Activated T-cell treated with anti-CD3 and anti-CD28 coated beads, Interleukin-2, amount 50 U/mL, for 4 hours (primary cell): ENCODE measurements around the gene PEX11B. TPM values are rescaled to one million over a fixed set of nuclear protein-coding genes. Genes with fewer than 3 reads are reported as not detected.
"Not testable (repeated sequence)": the region's sequence is repeated elsewhere in the genome, so short reads cannot be mapped to it uniquely, and the experiment has no call there.

Source experiments
- ATAC-seq, 2 donors: fragments of 200-7000 bp; cut with Tn5 transposase; one replicate each; pipeline ENCODE4 v1.10.0; 2021
- DNase-seq: peaks from one replicate; pipeline ENCODE4 v3.0.0-alpha.2; 2020
- H3K27me3 Mint-ChIP-seq: one replicate; pipeline ENCODE4 v1.8.0; 2021; ENCODE audit warnings: low read depth, mixed read lengths
- H3K36me3 Mint-ChIP-seq: one replicate; pipeline ENCODE4 v1.8.0; 2022; ENCODE audit warnings: mixed read lengths; ENCODE audit not compliant: insufficient read depth
- H3K4me1 Mint-ChIP-seq: one replicate; pipeline ENCODE4 v1.8.0; 2021; ENCODE audit warnings: low read depth, mixed read lengths
- H3K4me3 Mint-ChIP-seq: one replicate; pipeline ENCODE4 v1.8.0; 2021; ENCODE audit warnings: mild to moderate bottlenecking, moderate library complexity, mixed read lengths
- H3K9me3 Mint-ChIP-seq: one replicate; pipeline ENCODE4 v1.8.0; 2021; ENCODE audit warnings: mixed read lengths
- total RNA-seq, 3 donors: library from RNA; stranded (reverse); gene quantifications; one replicate each; pipeline ENCODE4 v1.2.1, GENCODE V29; 2021

The PEX11B gene
- total RNA-seq, 3 donors from 2014 or later, result 26.3 to 28.6 (median 28.0) TPM

DNA sequence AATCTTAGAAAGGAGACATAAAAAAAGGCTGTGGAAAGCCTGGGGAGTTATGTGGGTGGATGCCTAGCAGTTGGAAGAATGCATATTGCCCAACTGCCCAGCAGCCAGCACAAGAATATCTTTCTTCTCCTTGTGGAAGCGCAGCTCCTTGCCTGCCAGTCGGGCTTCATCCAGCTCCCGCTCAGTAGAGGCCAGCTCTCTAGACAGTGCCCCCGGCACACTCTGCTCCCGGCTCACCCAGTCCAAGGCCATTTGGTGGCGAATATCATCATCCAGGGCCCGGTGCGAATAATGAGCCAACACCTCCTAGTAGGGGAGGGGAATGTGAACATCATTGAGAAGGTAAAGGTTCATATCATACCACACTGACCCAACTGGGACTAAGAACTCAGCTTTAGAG lies 17.7 kb upstream of the PEX11B start:
- no peak for ATAC-seq
- peaks cover 20% of the 10 kb centered on the region for H3K4me1 Mint-ChIP-seq
- no peaks in the 10 kb centered on the region for H3K27me3 Mint-ChIP-seq
- H3K36me3 Mint-ChIP-seq, result peaks cover 14% of the 10 kb centered on the region
- no peak for DNase-seq
- no peak overlapping the region for H3K4me3 Mint-ChIP-seq
- H3K9me3 Mint-ChIP-seq, result no peaks in the 10 kb centered on the region

DNA sequence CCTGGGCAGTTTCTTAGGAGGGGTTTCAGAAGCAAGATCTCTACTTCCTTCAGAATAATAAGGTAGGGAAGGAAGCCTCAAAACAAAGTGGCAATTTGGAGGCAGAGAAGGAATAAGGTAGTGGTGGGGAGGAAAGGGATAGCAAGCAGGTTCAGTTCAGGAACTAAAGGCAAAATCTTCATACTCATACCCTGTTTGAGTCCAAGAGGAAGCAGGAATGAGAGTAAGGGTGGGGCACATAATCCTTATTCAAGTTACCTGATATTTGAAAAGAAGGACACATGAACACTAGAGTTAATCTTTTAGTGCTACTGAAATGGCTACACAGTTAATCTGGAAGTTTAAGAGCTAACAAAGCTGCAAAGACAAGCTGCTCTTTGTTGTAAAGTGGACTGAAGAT lies 17.2 kb upstream of the PEX11B start:
- H3K27me3 Mint-ChIP-seq, result no peaks in the 10 kb centered on the region
- H3K36me3 Mint-ChIP-seq, result peaks cover 14% of the 10 kb centered on the region
- H3K9me3 Mint-ChIP-seq, result no peaks in the 10 kb centered on the region
- ATAC-seq, result no peak
- no peak overlapping the region for H3K4me3 Mint-ChIP-seq
- no peak for DNase-seq
- H3K4me1 Mint-ChIP-seq, result peaks cover 23% of the 10 kb centered on the region

GRCh38 chr1:145932522-145933009 lies 14.0 kb upstream of the PEX11B start:
- not testable (repeated sequence) for H3K9me3 Mint-ChIP-seq, H3K27me3 Mint-ChIP-seq, ATAC-seq, DNase-seq
- Mint-ChIP-seq H3K4me1 (peaks cover 30% of the 10 kb centered on the region), H3K36me3 (peaks cover 16% of the 10 kb centered on the region), H3K4me3 (peak overlapping the region; percentile 44)

- DNase-seq, result no peak
- H3K4me3 Mint-ChIP-seq, result no peak overlapping the region
These were observed 9.6 kb upstream of the PEX11B start for GRCh38 chr1:145927916-145928643.

DNA sequence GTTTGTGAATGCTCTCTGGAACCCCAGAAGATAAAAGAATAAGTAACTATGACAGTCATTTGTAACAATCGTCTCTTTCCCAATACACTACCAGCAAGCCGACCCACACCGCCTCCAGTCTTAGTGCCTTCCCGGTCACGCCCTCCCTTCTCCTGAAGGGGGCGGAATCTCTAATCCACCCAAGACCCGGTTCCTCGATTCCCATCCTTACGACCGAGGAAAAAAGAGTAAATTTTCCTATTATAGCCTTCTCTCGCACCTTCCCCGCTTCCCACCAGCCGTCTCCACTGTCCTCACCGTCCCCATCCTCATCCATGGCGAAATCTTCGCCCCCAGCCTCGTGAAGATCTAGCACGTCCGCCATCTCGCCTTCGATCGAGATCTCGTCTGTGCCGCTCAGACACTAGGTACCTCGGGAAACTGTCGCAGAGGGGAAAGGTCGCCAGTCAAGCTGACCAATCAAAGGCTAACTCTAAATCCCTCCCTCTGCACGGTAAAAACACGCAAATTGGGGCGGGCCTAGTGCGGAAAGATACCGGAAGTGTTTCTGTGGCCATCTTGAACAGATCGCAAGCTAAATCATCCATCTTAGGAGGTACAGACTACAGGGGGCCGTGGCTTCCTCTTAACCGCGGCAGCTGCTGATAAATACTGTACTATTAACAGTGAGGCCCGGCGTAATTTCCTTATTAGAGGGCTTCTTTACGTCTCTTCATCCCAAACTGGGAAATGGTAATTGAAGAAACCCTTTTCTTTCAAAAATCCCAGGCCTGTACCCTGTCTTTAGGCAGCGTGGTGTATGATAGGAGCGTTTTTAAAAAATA lies 8.8 kb upstream of the PEX11B start, which contains the start of gene RBM8A:
Gene RBM8A, minus strand, starts transcription at position 422 of the 824 bp plus-strand sequence. Its CDS starts 58 bp downstream, at position 364.
- Mint-ChIP-seq H3K9me3 (no peaks in the 10 kb centered on the region), H3K27me3 (no peaks in the 10 kb centered on the region), H3K4me3 (no peak within 1 kb of the TSS), H3K36me3 (peaks cover 6% of the 10 kb centered on the region), H3K4me1 (peaks cover 24% of the 10 kb centered on the region)
- ATAC-seq (peak; percentile 93 to 95), DNase-seq (peak; percentile 91)

More at GRCh38 chr1:145927916-145928643, 9.6 kb upstream of the PEX11B start:
- Mint-ChIP-seq H3K27me3 (no peaks in the 10 kb centered on the region), H3K4me1 (peaks cover 32% of the 10 kb centered on the region), H3K36me3 (peaks cover 2% of the 10 kb centered on the region), H3K9me3 (no peaks in the 10 kb centered on the region)
- no peak for ATAC-seq

DNA sequence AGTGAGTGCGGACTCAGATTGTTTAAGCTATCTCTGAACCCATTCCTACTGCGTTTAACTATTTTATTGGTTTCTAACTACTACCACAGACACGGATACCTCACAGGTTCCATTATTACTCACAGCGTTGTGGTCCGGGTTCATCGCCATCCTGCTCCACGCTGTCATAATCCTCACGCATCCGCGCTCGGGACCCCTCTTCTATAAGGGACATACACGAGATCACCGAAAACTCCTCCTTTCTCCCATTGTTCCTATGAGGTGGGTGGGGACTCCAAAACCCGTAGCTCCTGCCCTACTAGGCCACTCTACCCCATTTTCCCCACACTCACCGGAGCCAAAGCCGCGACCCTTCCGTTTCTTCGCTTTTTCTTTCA lies 8.2 kb upstream of the PEX11B start:
- Mint-ChIP-seq H3K4me3 (no peak overlapping the region), H3K4me1 (peaks cover 21% of the 10 kb centered on the region), H3K27me3 (no peaks in the 10 kb centered on the region), H3K36me3 (peaks cover 7% of the 10 kb centered on the region), H3K9me3 (no peaks in the 10 kb centered on the region)
- peak; percentile 41 for DNase-seq
- peak; percentile 64 to 67 for ATAC-seq

DNA sequence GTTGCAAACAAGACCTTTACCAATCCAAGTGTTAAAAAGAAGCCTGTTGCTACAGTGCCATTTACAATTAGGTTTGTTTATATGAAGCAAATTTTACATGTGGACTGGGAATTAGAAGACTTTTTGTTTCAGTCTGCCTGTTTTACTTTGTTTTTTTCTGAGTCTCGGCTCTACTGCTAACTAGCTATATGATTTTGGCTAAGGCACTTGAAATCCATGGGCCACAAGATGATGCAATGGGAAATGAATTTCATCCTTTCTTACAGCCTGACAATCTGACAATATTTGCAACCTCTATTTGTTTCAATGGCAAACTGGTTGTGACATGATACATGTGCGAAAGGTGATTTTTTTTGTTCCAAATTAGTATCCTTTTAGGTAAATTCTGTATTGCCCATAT lies 3.7 kb upstream of the PEX11B start:
- H3K36me3 Mint-ChIP-seq, result peaks cover 10% of the 10 kb centered on the region
- H3K27me3 Mint-ChIP-seq, result no peaks in the 10 kb centered on the region
- DNase-seq, result no peak
- H3K9me3 Mint-ChIP-seq, result no peaks in the 10 kb centered on the region
- peaks cover 40% of the 10 kb centered on the region for H3K4me1 Mint-ChIP-seq
- ATAC-seq, result no peak
- H3K4me3 Mint-ChIP-seq, result no peak overlapping the region

DNA sequence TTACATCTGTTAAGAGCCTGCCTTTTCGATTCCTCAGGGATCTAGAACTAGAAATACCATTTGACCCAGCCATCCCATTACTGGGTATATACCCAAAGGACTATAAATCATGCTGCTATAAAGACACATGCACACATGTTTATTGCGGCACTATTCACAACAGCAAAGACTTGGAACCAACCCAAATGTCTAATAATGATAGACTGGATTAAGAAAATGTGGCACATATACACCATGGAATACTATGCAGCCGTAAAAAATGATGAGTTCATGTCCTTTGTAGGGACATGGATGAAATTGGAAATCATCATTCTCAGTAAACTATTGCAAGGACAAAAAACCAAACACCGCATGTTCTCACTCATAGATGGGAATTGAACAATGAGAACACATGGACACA lies 1.8 kb upstream of the PEX11B start:
- ATAC-seq, H3K27me3 Mint-ChIP-seq, DNase-seq, H3K9me3 Mint-ChIP-seq: not testable (repeated sequence)
- Mint-ChIP-seq H3K4me1 (peaks cover 44% of the 10 kb centered on the region), H3K36me3 (peaks cover 22% of the 10 kb centered on the region), H3K4me3 (peak overlapping the region; percentile 94)

DNA sequence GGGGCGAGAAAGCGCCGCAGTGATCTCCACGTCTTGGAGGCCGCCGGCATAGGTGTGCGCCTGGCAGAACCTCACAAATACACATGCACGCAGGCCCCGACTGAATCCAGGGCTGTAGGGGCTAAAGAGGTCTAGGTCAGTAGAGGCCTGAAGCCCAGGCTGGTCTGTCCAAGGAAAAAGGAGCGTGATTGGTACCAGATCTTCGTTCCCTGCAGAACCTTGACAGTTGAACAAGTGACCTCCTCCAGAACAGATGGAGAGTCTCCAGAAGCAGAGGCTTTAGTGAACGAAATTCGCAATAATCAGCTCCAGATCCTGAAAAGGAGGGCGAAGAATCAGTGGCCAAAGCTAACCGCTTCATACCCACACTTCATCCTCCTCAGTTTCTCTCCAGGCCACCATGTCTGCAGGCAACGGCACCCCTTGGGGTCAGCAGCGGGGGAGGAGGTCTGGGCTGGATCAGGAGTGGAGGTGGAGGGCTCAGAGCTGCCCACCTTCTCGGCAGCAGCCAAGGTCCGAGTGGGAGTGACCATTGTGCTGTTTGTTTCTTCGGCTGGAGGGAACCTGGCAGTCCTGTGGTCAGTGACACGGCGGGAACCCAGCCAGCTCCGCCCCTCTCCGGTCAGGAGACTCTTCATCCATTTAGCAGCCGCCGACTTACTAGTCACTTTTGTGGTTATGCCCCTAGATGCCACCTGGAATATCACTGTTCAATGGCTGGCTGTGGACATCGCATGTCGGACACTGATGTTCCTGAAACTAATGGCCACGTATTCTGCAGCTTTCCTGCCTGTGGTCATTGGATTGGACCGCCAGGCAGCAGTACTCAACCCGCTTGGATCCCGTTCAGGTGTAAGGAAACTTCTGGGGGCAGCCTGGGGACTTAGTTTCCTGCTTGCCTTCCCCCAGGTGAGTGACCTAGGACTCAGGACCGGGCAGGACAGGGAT lies 749 bp upstream of the PEX11B start:
- peaks cover 46% of the 10 kb centered on the region for H3K4me1 Mint-ChIP-seq
- DNase-seq (no peak), ATAC-seq (peak; percentile 8 to 16)
- H3K36me3 Mint-ChIP-seq, result peaks cover 28% of the 10 kb centered on the region
- no peaks in the 10 kb centered on the region for H3K9me3 Mint-ChIP-seq
- H3K4me3 Mint-ChIP-seq, result peak overlapping the region; percentile 94
- no peaks in the 10 kb centered on the region for H3K27me3 Mint-ChIP-seq

DNA sequence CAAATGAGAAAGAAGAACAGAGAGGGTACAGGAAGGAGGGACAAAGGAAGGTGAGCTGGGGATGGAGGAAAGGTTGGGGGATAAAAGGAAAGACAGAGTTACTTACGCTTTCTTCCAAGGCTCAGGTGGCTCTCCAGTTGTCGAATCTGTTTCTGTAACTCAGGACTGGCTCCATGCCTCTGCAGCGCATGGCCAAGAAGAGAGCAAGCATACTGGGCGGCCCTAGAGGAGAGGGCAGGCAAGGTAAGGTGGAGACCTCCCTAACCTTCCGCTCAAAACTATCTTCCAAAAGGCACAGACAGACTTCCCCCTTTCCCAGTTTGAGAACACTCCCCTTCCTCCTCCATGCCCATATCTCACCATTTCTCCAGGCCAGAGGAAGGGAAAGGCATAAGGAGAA lies 922 bp downstream of the PEX11B start:
- Mint-ChIP-seq H3K4me1 (peaks cover 47% of the 10 kb centered on the region), H3K27me3 (no peaks in the 10 kb centered on the region), H3K9me3 (no peaks in the 10 kb centered on the region), H3K36me3 (peaks cover 32% of the 10 kb centered on the region), H3K4me3 (peak overlapping the region; percentile 94)
- DNase-seq (no peak), ATAC-seq (no peak)

DNA sequence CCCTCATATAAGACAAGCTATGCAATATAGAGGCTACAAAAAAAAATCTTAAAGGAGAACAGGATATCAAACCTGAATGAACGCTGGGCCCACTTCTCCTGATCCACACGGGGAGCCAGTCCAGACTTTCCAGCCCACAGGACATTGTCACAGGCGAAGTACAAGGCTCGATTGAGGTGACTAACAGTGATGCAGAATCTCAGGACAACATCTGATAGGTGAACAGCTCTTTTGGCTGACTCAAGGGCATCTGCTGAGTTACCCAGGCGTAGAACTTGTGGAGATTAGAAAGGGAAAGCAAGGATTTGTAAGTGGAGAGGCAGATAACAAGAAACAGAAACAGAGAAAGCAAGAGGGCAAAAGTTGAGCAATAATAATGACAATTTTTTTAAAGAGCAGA lies 1.8 kb downstream of the PEX11B start:
- DNase-seq (no peak), ATAC-seq (no peak)
- no peaks in the 10 kb centered on the region for H3K9me3 Mint-ChIP-seq
- no peaks in the 10 kb centered on the region for H3K27me3 Mint-ChIP-seq
- peaks cover 33% of the 10 kb centered on the region for H3K36me3 Mint-ChIP-seq
- peaks cover 47% of the 10 kb centered on the region for H3K4me1 Mint-ChIP-seq
- peak overlapping the region; percentile 94 for H3K4me3 Mint-ChIP-seq

GRCh38 chr1:145912128-145912641 lies 6.3 kb downstream of the PEX11B start:
- H3K27me3 Mint-ChIP-seq, result no peaks in the 10 kb centered on the region
- ATAC-seq, result no peak
- DNase-seq, result no peak
- H3K9me3 Mint-ChIP-seq, result no peaks in the 10 kb centered on the region
- peaks cover 39% of the 10 kb centered on the region for H3K36me3 Mint-ChIP-seq
- no peak overlapping the region for H3K4me3 Mint-ChIP-seq
- H3K4me1 Mint-ChIP-seq, result peaks cover 21% of the 10 kb centered on the region

DNA sequence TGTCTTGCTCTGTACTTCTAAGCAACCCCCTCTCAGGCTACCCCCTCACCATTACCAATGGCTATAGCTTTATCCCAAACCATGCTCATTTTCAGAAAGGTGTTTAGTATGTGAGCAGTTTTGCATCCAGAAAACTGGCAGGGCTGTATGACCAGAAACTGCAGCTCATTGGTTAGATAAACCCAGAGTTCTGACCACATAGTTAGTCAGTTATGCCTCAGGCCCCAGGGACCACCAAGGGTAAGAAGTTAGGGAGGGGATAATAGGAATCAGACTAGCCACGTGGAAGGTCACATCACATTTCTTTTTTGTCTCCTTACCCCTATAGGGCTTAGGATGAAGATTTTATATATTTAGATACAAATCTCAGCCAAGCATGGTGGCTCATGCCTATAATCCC lies 9.9 kb downstream of the PEX11B start:
- Mint-ChIP-seq H3K36me3 (peaks cover 21% of the 10 kb centered on the region), H3K27me3 (no peaks in the 10 kb centered on the region)
- ATAC-seq, result no peak

More for the DNA sequence above, 9.9 kb downstream of the PEX11B start:
- no peak for DNase-seq
- H3K4me3 Mint-ChIP-seq, result no peak overlapping the region
- no peaks in the 10 kb centered on the region for H3K9me3 Mint-ChIP-seq
- H3K4me1 Mint-ChIP-seq, result peaks cover 5% of the 10 kb centered on the region
